ENCODE data around the gene CHD3.
A peak's percentile ranks its signal among the peaks of the same experiment; 100 is the strongest.
"Not testable (repeated sequence)": the region's sequence is repeated elsewhere in the genome, so short reads cannot be mapped to it uniquely, and the experiment has no call there.

The CHD3 gene

DNA sequence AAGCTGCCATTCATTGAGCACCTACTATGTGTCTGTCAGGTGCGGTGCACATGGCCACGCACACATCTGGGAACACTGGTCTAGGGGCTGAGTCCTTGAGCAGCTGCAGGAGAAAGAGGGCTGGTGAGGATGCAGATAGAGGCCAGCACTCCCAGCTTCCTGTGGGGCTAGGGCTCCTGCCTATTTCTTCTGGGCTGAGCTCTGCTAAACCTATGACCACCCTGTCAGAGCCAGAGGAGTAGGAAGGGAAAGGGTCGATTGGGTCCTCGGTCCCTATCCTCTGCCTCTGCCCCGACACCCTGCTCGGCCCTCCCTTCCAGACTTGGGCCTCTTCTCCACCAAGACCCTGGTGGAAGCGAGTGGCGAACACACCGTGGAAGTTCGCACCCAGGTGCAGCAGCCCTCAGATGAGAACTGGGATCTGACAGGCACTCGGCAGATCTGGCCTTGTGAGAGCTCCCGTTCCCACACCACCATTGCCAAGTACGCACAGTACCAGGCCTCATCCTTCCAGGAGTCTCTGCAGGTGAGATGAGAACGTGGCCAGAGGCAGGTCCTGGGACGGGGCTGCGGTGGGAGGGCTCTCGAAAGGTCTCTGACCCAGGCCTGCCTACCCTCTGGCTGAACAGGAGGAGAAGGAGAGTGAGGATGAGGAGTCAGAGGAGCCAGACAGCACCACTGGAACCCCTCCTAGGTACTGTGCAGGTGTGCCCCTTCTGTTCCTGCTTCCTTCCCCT lies 37.7 kb upstream of the CHD3 start:
- no peak for DNase-seq

GRCh38 chr17:7851438-7852261 lies 36.9 kb upstream of the CHD3 start:
- DNase-seq, result peak; percentile 90

DNA sequence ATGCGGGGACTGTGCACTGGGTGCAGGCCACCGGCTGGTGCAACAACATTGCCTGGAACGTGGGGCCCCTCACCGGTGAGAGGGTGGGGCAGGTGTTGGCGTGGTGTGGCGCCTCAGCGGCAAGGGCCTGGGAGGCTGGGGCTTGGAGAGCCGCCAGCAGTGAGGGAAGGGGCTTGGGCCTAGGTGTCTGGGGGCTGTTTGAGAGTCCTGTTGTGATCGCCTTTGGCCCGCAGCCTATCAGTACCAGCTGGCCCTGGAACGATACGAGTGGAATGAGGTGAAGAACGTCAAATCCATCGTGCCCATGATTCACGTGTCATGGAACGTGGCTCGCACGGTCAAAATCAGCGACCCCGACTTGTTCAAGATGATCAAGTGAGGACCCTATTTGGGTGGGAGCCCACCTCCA lies 36.3 kb upstream of the CHD3 start:
- DNase-seq, result no peak

DNA sequence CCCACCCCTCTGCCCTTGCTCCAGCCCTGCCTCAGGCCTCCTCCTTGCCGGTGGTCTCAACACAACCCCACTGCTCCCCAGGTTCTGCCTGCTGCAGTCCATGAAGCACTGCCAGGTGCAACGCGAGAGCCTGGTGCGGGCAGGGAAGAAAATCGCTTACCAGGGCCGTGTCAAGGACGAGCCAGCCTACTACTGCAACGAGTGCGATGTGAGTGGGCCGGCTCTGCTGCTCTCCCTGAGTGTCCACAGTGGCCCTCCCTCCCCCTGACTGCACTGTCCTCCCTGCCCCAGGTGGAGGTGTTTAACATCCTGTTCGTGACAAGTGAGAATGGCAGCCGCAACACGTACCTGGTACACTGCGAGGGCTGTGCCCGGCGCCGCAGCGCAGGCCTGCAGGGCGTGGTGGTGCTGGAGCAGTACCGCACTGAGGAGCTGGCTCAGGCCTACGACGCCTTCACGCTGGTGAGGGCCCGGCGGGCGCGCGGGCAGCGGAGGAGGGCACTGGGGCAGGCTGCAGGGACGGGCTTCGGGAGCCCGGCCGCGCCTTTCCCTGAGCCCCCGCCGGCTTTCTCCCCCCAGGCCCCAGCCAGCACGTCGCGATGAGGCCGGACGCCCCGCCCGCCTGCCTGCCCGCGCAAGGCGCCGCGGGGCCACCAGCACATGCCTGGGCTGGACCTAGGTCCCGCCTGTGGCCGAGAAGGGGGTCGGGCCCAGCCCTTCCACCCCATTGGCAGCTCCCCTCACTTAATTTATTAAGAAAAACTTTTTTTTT lies 35.5 kb upstream of the CHD3 start:
- no peak for DNase-seq

GRCh38 chr17:7853691-7854038 lies 34.9 kb upstream of the CHD3 start:
- no peak for DNase-seq

- no peak for DNase-seq
These were observed 34.4 kb upstream of the CHD3 start for GRCh38 chr17:7854078-7854777.

DNA sequence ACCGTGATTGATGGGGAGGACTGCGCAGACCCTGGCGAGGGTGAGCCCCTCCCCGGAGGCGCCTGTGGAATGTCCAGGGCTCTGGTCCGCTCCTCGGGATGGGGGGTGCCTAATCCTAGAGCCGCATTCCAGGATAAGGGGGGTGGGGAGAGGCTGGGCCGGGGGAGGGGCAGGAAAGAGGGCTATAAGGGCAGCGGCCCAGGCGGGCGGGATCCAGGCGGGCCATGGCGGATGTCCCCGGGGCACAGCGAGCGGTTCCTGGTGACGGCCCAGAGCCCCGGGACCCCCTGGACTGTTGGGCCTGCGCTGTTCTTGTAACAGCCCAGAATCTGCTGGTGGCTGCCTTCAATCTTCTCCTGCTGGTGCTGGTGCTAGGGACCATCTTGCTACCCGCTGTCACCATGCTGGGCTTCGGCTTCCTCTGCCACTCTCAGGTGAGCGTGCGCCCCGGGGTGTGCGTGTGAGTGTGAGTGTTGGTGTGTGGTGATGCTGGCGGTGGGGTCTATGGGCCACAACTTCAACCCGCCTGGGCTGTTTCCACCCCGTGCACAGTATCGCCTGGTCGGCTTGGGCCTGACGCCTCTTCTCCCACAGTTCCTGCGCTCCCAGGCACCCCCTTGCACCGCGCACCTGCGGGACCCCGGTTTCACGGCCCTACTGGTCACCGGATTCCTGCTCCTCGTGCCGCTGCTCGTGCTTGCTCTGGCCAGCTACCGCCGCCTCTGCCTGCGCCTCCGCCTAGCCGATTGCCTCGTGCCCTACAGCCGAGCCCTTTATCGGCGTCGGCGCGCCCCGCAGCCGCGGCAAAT lies 33.5 kb upstream of the CHD3 start, which contains the start of gene TMEM88:
TSS of gene TMEM88 (plus strand) at position 216 of the 809 bp plus-strand sequence. CDS start at position 225, 9 bp downstream.
- no peak for DNase-seq

- DNase-seq, result no peak
These were observed 33.0 kb upstream of the CHD3 start for GRCh38 chr17:7855660-7856010.

DNA sequence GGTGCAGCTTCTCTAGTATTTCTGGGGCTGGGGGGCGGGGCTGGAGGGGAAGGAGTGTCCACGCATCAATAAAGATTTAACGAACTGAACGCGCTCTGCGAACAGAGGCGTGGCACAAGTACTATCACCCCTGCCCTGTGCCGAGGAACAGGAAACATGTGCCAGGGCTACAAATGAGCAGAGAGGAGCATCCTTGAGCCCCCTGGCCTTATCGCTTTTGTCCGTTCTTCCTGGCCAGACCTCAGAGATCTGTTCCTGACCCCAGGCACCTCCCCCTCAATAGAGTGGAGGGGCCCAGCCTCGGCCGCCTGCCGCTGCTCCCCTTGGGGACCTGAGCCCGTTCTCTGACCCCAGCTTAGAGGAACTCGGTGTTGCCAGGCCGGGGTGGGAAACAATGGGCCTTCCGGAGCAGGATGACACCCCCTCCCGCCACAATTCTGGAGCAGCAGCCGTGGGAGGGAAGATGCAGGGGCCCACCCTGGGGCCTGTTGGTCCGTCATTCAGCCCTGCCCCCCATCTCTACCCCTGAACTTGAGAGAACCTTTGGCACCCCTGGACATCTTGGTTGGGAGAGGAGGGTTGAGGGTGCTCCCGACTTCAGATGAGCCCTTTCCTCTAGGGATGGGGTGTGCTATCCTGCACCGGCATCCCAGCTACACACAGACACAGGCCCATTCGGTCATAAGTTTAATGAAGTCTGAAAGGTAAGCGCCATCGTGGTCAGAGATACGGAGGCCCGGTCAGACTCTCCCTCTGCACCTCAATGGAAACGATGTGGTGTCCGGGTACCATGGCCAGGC lies 32.4 kb upstream of the CHD3 start:
- DNase-seq, result no peak

DNA sequence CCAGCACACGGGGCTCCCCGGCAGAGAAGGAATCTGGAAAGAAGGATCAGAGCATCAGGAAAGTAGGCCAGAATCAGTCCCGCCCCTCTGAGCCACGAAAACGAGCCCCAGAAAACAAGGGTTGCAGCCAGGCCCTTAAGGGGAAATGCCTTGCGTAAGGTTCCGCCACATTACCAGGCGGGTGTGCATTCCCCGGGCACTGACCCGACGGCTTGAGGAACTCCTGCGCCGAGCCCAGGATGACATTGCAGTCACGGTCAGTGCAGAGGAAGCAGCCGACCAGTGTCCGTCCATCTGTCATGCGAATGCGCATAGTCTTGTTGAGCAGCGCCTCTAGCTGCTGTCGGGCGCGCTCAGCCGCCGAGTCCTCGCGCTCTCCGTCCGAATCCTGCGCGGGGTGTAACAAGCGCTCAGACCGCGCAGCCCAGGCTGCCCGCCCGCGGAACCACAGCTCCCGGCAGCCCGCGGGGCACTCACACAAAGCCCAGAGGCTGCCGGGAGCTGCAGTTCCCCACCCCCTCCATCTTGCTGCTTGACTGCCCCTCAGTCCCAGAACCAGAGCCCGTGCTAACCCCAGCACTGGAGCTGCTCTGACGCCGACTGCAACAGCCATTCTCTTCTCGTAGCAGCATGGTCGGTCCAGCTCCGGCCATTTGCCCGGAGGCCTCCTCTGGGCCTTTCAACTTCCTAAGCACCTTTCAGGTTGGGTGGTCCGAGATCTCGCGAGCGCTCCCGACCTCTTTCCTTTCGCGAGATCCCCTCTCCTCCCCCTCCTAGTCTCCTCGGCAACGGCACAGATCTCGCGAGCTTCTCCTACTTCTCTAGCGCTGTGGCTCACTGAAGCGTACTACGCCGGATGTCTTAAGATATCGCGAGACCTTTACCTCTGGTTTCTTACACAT lies 31.5 kb upstream of the CHD3 start, which contains the start of gene NAA38:
TSS of gene NAA38 (minus strand) at position 749 of the 902 bp plus-strand sequence. CDS start at position 653, 96 bp downstream.
- DNase-seq, result peak; percentile 99

- peak; percentile 96 for DNase-seq
These were observed 30.7 kb upstream of the CHD3 start, which contains the start of gene CYB5D1 for GRCh38 chr17:7857713-7858521. CYB5D1 (plus strand) TSS chr17:7858003; CDS start chr17:7858135, 132 bp downstream.

DNA sequence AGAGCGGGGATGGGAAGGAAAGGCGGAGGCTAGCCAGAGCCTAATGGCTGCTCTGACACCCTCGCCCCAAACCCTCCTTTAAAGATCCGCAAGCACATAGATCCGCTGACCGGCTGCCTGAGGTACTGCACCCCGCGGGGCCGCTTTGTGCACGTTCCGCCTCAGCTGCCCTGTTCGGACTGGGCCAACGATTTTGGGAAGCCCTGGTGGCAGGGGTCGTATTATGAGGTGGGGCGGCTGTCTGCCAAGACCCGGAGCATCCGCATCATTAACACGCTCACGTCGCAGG lies 30.1 kb upstream of the CHD3 start:
- DNase-seq, result peak; percentile 36

- DNase-seq, result no peak
These were observed 29.6 kb upstream of the CHD3 start for GRCh38 chr17:7859028-7859427.

DNA sequence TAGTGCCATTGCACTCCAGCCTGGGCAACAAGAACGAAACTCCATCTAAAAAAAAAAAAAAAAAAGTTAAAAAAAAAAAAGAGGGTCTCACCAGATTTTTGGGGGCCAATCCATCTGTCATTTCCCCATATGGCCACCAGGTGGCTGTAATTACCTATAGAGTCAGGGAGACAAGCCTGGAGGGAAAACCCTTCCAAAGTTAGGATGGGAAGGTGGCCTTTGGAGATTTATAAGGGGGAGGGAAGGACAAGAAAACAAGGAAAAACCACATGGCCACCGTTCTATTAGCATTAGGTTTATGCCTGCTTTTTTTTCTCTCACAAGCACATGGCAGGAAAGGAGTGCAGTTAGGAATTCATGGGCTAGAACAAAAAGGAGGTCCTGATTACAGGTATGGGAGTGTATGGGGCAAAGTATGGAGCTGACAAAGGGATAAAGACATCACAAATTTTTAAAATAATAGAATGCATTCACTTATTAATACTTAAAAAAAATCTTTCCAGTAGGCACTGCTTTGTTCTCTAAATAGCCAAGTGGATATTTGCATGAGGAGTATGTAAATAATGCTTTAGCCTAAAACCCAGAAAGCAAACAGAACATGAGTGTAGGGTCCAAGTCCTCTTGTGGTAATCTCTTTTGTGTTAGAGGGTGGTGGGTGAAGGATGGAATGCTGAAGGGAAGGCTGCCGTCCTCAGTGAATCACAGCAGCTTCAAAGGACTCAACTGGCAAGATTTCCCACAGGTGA lies 25.7 kb upstream of the CHD3 start:
- peak; percentile 63 for DNase-seq

GRCh38 chr17:7864384-7864783 lies 24.2 kb upstream of the CHD3 start:
- not testable (repeated sequence) for DNase-seq

DNA sequence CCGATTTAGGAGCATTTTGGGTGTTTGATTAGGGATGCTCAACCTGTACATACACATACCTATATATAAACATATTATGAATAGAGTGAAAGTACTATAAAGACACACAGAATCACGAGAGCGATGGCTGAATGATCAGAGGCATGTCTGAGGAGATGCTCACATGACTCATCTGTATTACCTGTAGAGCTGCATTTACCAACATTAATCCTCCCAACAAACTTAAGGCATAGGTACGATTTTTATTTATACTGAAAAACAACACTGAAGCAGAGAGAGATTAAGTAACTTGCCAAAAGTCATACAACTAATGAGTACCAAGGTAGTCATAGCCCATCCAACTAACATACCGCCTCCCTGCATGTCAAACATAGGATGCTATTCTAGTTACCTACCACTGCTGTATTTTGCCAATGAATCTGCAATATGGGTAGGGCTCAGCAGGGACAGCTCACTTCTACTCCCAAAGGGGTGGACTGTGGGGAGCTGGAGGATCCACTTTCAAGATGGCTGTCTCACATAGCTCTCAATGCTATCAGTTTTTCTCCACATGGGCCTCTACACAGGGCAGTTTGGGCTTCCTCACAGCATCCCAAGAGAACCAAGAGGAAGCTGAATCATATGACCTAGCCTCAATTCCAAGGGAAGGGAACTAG lies 23.5 kb upstream of the CHD3 start:
- DNase-seq, result no peak

DNA sequence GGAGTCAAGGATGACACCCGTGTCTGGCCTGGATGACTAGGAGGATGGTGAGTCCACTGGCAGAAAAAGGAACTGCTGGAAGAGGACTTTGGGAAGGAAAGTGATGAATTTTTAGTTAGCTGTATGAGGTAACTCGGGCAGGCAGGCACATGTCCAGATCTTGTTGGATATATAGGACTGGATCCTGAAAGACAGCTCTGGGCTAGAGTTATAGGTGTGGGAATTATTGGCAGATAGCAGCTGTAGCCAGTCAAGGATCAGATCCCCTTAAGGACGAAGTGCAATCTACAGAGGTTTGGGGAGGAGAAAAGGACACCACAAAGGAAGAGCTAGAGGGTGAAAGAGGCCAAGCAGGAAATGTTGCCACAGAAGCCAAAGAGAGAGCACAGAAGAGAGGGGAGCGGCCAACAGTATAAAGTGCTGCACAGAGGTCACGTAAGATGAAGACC lies 20.7 kb upstream of the CHD3 start:
- peak; percentile 30 for DNase-seq

DNA sequence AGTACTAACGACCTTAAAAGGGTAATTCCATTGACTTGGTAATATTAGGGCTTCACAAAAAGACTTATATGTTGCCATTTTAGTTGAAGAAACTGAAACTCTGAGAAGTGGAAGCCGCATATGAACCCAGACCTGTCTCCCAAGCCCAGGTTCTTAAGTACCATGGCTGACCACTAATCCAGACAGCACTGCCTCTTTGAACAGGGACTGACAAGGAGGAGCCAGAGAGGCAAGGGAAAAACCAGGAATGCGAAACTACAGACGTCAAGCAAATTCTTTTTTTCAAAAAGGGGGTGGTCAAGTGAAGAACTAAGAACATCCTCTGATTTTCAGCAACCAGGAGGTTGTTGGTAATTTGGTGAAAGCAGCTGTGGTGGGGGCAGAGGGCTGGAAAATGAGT lies 15.5 kb upstream of the CHD3 start:
- no peak for DNase-seq

Data from CD4-positive, alpha-beta T cell treated with Interleukin-4 for 4 hours (primary cell).